Ectodermal cell (in vitro differentiated cells): ENCODE data around the gene CEMP1.

Experiments used
- H3K27ac ChIP-seq: 2 replicates; pipeline ENCODE4 v1.7.0; 2013; ENCODE audit warnings: mild to moderate bottlenecking, low read depth, low read length; ENCODE audit not compliant: insufficient read depth, poor library complexity, severe bottlenecking
- H3K27me3 ChIP-seq: 2 replicates; pipeline ENCODE4 v1.7.0; 2013; ENCODE audit warnings: mild to moderate bottlenecking, low read length; ENCODE audit not compliant: insufficient read depth, control insufficient read depth, poor library complexity, severe bottlenecking
- H3K36me3 ChIP-seq: one replicate; pipeline ENCODE4 v1.7.0; 2013; ENCODE audit warnings: low read length; ENCODE audit not compliant: control insufficient read depth, insufficient read depth
- H3K4me1 ChIP-seq: one replicate; pipeline ENCODE4 v1.7.0; 2013; ENCODE audit warnings: low read length; ENCODE audit not compliant: control insufficient read depth, insufficient read depth
- H3K4me3 ChIP-seq: 2 replicates; pipeline ENCODE4 v1.7.0; 2013; ENCODE audit warnings: low read depth, low read length, control low read depth; ENCODE audit not compliant: insufficient read depth
- H3K9me3 ChIP-seq: 2 replicates; pipeline ENCODE4 v1.7.0; 2013; ENCODE audit warnings: mild to moderate bottlenecking, low read length, moderate library complexity; ENCODE audit not compliant: control insufficient read depth
- WGBS, 2 experiments: methylation state at CpG; one replicate each; pipeline ENCODE4 v1.1.7; 2013; ENCODE audit warnings: missing lambda C conversion rate in 2 of 2; 5-methylcytosine and 5-hydroxymethylcytosine counted together

Gene CEMP1

GRCh38 chr16:2492292-2492691 lies 38.9 kb downstream of the CEMP1 start:
- Histone ChIP-seq H3K27ac (no peak overlapping the region), H3K9me3 (no peaks in the 10 kb centered on the region), H3K27me3 (no peaks in the 10 kb centered on the region), H3K4me1 (no peaks in the 10 kb centered on the region), H3K36me3 (peaks cover 3% of the 10 kb centered on the region), H3K4me3 (no peak overlapping the region)
- 95 to 96% methylated on average over 13 of the region's 13 CpGs for WGBS, 2 experiments

- no peaks in the 10 kb centered on the region for H3K9me3 ChIP-seq
- H3K36me3 ChIP-seq: no peaks in the 10 kb centered on the region
- H3K27me3 ChIP-seq: no peaks in the 10 kb centered on the region
- peaks cover 4% of the 10 kb centered on the region for H3K4me1 ChIP-seq
- H3K27ac ChIP-seq: no peak overlapping the region
- WGBS, 2 experiments: 92 to 94% methylated on average over 23 of the region's 23 CpGs
- H3K4me3 ChIP-seq: no peak overlapping the region
Measured at GRCh38 chr16:2490190-2491105, 40.8 kb downstream of the CEMP1 start.

- H3K4me1 ChIP-seq: peaks cover 4% of the 10 kb centered on the region
- no peaks in the 10 kb centered on the region for H3K9me3 ChIP-seq
- H3K27ac ChIP-seq: no peak overlapping the region
- 94% methylated on average over 16 of the region's 16 CpGs for WGBS, 2 experiments
- no peaks in the 10 kb centered on the region for H3K36me3 ChIP-seq
- H3K27me3 ChIP-seq: no peaks in the 10 kb centered on the region
- H3K4me3 ChIP-seq: no peak overlapping the region
Measured at GRCh38 chr16:2489581-2489980, 41.6 kb downstream of the CEMP1 start.

- no peaks in the 10 kb centered on the region for H3K9me3 ChIP-seq
- H3K36me3 ChIP-seq: no peaks in the 10 kb centered on the region
- H3K27me3 ChIP-seq: no peaks in the 10 kb centered on the region
- peaks cover 4% of the 10 kb centered on the region for H3K4me1 ChIP-seq
- H3K27ac ChIP-seq: no peak overlapping the region
- no peak overlapping the region for H3K4me3 ChIP-seq
- 92% methylated on average over 13 to 15 of the region's 15 CpGs for WGBS, 2 experiments
Measured at GRCh38 chr16:2487903-2488531, 43.2 kb downstream of the CEMP1 start.

GRCh38 chr16:2487517-2487842 lies 43.7 kb downstream of the CEMP1 start:
- 90 to 93% methylated on average over 8 of the region's 8 CpGs for WGBS, 2 experiments
- Histone ChIP-seq H3K27me3 (no peaks in the 10 kb centered on the region), H3K27ac (no peak overlapping the region), H3K4me3 (no peak overlapping the region), H3K4me1 (peaks cover 4% of the 10 kb centered on the region), H3K9me3 (no peaks in the 10 kb centered on the region), H3K36me3 (no peaks in the 10 kb centered on the region)

GRCh38 chr16:2486645-2487516 lies 44.3 kb downstream of the CEMP1 start:
- Histone ChIP-seq H3K4me3 (no peak overlapping the region), H3K36me3 (no peaks in the 10 kb centered on the region), H3K27ac (no peak overlapping the region), H3K27me3 (no peaks in the 10 kb centered on the region), H3K4me1 (peaks cover 4% of the 10 kb centered on the region), H3K9me3 (no peaks in the 10 kb centered on the region)
- 73 to 74% methylated on average over 29 of the region's 29 CpGs for WGBS, 2 experiments

GRCh38 chr16:2485811-2486507 lies 45.2 kb downstream of the CEMP1 start:
- Histone ChIP-seq H3K4me3 (no peak overlapping the region), H3K27me3 (no peaks in the 10 kb centered on the region), H3K36me3 (no peaks in the 10 kb centered on the region), H3K27ac (no peak overlapping the region), H3K9me3 (no peaks in the 10 kb centered on the region), H3K4me1 (peaks cover 4% of the 10 kb centered on the region)
- WGBS, 2 experiments: 93 to 94% methylated on average over 33 of the region's 33 CpGs

- no peaks in the 10 kb centered on the region for H3K27me3 ChIP-seq
- H3K27ac ChIP-seq: no peak overlapping the region
- H3K36me3 ChIP-seq: no peaks in the 10 kb centered on the region
- H3K9me3 ChIP-seq: no peaks in the 10 kb centered on the region
- no peak overlapping the region for H3K4me3 ChIP-seq
- peaks cover 4% of the 10 kb centered on the region for H3K4me1 ChIP-seq
- 92 to 94% methylated on average over 11 to 13 of the region's 13 CpGs for WGBS, 2 experiments
Measured at GRCh38 chr16:2484898-2485508, 46.2 kb downstream of the CEMP1 start.

- Histone ChIP-seq H3K9me3 (no peaks in the 10 kb centered on the region), H3K4me1 (peaks cover 4% of the 10 kb centered on the region), H3K36me3 (no peaks in the 10 kb centered on the region), H3K27me3 (no peaks in the 10 kb centered on the region), H3K27ac (no peak overlapping the region), H3K4me3 (no peak overlapping the region)
- 93% methylated on average over 16 of the region's 16 CpGs for WGBS, 2 experiments
Measured at GRCh38 chr16:2483939-2484897, 47.0 kb downstream of the CEMP1 start.
